H9 (cell line): ENCODE results near the gene CRHR1. TPM values are rescaled to one million over a fixed set of nuclear protein-coding genes. Genes with fewer than 3 reads are reported as not detected.

Source experiments
- DNase-seq: peaks from one replicate; pipeline ENCODE4 v3.0.0-alpha.2; 2017
- H2AFZ ChIP-seq: one replicate; pipeline ENCODE4 v1.6.1; 2013; ENCODE audit warnings: mild to moderate bottlenecking, low read length, control low read depth, moderate library complexity
- H2AK5ac ChIP-seq: 2 replicates; pipeline ENCODE4 v1.6.1; 2013; ENCODE audit warnings: low read length, control low read depth, mixed read lengths; ENCODE audit not compliant: insufficient read length
- H2BK120ac ChIP-seq: one replicate; pipeline ENCODE4 v1.6.1; 2013; ENCODE audit warnings: low read depth, mild to moderate bottlenecking, low read length, control low read depth, inconsistent platforms; ENCODE audit not compliant: poor library complexity, severe bottlenecking
- H2BK12ac ChIP-seq: 2 replicates; pipeline ENCODE4 v1.6.1; 2013; ENCODE audit warnings: low read length, control low read depth, mixed read lengths, low read depth; ENCODE audit not compliant: insufficient read length
- H2BK15ac ChIP-seq: 2 replicates; pipeline ENCODE4 v1.6.1; 2013; ENCODE audit warnings: low read depth, low read length, control low read depth
- H2BK20ac ChIP-seq: one replicate; pipeline ENCODE4 v1.6.1; 2013; ENCODE audit warnings: low read depth, mild to moderate bottlenecking, low read length, control low read depth, inconsistent platforms; ENCODE audit not compliant: poor library complexity, severe bottlenecking
- H2BK5ac ChIP-seq: 2 replicates; pipeline ENCODE4 v1.6.1; 2013; ENCODE audit warnings: low read length, control low read depth, mixed read lengths; ENCODE audit not compliant: insufficient read length
- H3K14ac ChIP-seq: 2 replicates; pipeline ENCODE4 v1.6.1; 2013; ENCODE audit warnings: low read length, control low read depth; ENCODE audit not compliant: insufficient read depth
- H3K18ac ChIP-seq: 2 replicates; pipeline ENCODE4 v1.6.1; 2013; ENCODE audit warnings: low read depth, mild to moderate bottlenecking, mixed read lengths, low read length, control low read depth; ENCODE audit not compliant: insufficient read length
- H3K23ac ChIP-seq: 2 replicates; pipeline ENCODE4 v1.6.1; 2013; ENCODE audit warnings: low read length, control low read depth, mixed read lengths, low read depth; ENCODE audit not compliant: insufficient read length
- H3K23me2 ChIP-seq: 2 replicates; pipeline ENCODE4 v1.6.1; 2013; ENCODE audit warnings: low read depth, mild to moderate bottlenecking, mixed read lengths, low read length, control low read depth; ENCODE audit not compliant: insufficient read length, poor library complexity, severe bottlenecking
- H3K27ac ChIP-seq: 2 replicates; pipeline ENCODE4 v1.5.1; 2013; ENCODE audit warnings: low read length, control low read depth, mixed read lengths, low read depth; ENCODE audit not compliant: insufficient read length
- H3K27me3 ChIP-seq: 2 replicates; pipeline ENCODE4 v1.6.1; 2013; ENCODE audit warnings: low read length, control low read depth, inconsistent platforms; ENCODE audit not compliant: insufficient read depth
- H3K4ac ChIP-seq: 2 replicates; pipeline ENCODE4 v1.6.1; 2013; ENCODE audit warnings: low read depth, mild to moderate bottlenecking, control low read depth, inconsistent platforms, low read length, moderate library complexity
- H3K4me1 ChIP-seq: 2 replicates; pipeline ENCODE4 v1.6.1; 2013; ENCODE audit warnings: low read length, control low read depth, inconsistent platforms; ENCODE audit not compliant: insufficient read depth
- H3K4me2 ChIP-seq: 2 replicates; pipeline ENCODE4 v1.6.1; 2013; ENCODE audit warnings: low read length, control low read depth, mixed read lengths; ENCODE audit not compliant: insufficient read length, insufficient read depth
- H3K56ac ChIP-seq: 2 replicates; pipeline ENCODE4 v1.6.1; 2013; ENCODE audit warnings: low read depth, mild to moderate bottlenecking, mixed read lengths, low read length, control low read depth; ENCODE audit not compliant: insufficient read length
- H3K79me1 ChIP-seq: 2 replicates; pipeline ENCODE4 v1.6.1; 2013; ENCODE audit warnings: low read depth, mild to moderate bottlenecking, moderate library complexity, low read length, control low read depth, inconsistent platforms; ENCODE audit not compliant: insufficient read depth, poor library complexity, severe bottlenecking
- H3K79me2 ChIP-seq: 2 replicates; pipeline ENCODE4 v1.6.1; 2013; ENCODE audit warnings: low read length, control low read depth, inconsistent platforms; ENCODE audit not compliant: insufficient read depth
- H3K9ac ChIP-seq: 2 replicates; pipeline ENCODE4 v1.6.1; 2013; ENCODE audit warnings: low read length, control low read depth, mixed read lengths; ENCODE audit not compliant: insufficient read length; ENCODE audit errors: extremely low read depth
- H3K9me3 ChIP-seq: one replicate; pipeline ENCODE4 v1.6.1; 2013; ENCODE audit warnings: low read depth, low read length, inconsistent platforms; ENCODE audit not compliant: control insufficient read depth
- H3T11ph ChIP-seq: one replicate; pipeline ENCODE4 v1.6.1; 2013; ENCODE audit warnings: mild to moderate bottlenecking, low read length, control low read depth, inconsistent platforms
- H4K20me1 ChIP-seq: one replicate; pipeline ENCODE4 v1.6.1; 2013; ENCODE audit not compliant: control insufficient read depth, insufficient read length, insufficient read depth
- H4K5ac ChIP-seq: 2 replicates; pipeline ENCODE4 v1.6.1; 2013; ENCODE audit warnings: low read depth, mild to moderate bottlenecking, mixed read lengths, low read length, control low read depth; ENCODE audit not compliant: insufficient read length
- H4K8ac ChIP-seq: replicated peaks from 2 replicates; pipeline ENCODE4 v1.6.1; 2013; ENCODE audit warnings: low read length, control low read depth, mixed read lengths, low read depth; ENCODE audit not compliant: insufficient read length
- H4K91ac ChIP-seq: 2 replicates; pipeline ENCODE4 v1.6.1; 2013; ENCODE audit warnings: low read depth, mild to moderate bottlenecking, moderate library complexity, mixed read lengths, low read length, control low read depth; ENCODE audit not compliant: insufficient read length
- H3K27ac Mint-ChIP-seq, 3 experiments: 2 replicates in 2 of 3; 3 replicates in 1 of 3; pipeline ENCODE4 v1.8.0; 2020 to 2021; ENCODE audit warnings: mixed read lengths in 3 of 3, mild to moderate bottlenecking in 1 of 3, moderate library complexity in 1 of 3
- H3K27me3 Mint-ChIP-seq: 2 replicates; pipeline ENCODE4 v1.8.0; 2021; ENCODE audit warnings: low read depth, mild to moderate bottlenecking, moderate library complexity, mixed read lengths
- H3K36me3 Mint-ChIP-seq, 3 experiments: 2 replicates in 2 of 3; 3 replicates in 1 of 3; pipeline ENCODE4 v1.8.0; 2020 to 2021; ENCODE audit warnings: low read depth in 3 of 3, mixed read lengths in 3 of 3; ENCODE audit not compliant: insufficient read depth in 1 of 3
- H3K4me1 Mint-ChIP-seq, 2 experiments: 2 replicates each; pipeline ENCODE4 v1.8.0; 2020; ENCODE audit warnings: mixed read lengths in 2 of 2
- H3K4me3 Mint-ChIP-seq, 2 experiments: 2 replicates in 1 of 2; 3 replicates in 1 of 2; pipeline ENCODE4 v1.8.0; 2020 to 2021; ENCODE audit warnings: mild to moderate bottlenecking in 2 of 2, mixed read lengths in 2 of 2, moderate library complexity in 1 of 2
- H3K9me3 Mint-ChIP-seq, 2 experiments: 2 replicates in 1 of 2; 3 replicates in 1 of 2; pipeline ENCODE4 v1.8.0; 2020; ENCODE audit warnings: mild to moderate bottlenecking in 2 of 2, mixed read lengths in 2 of 2, moderate library complexity in 1 of 2
- CTCF ChIP-seq: fragments of 200-600 bp; sonication (generic); conservative IDR thresholded peaks from 3 replicates; pipeline ENCODE4 v1.8.0; 2021; ENCODE audit warnings: antibody characterized with exemption, mild to moderate bottlenecking
- WGBS: extraction: QIAGEN DNeasy Blood & Tissue Kit; methylation state at CpG from one replicate; pipeline ENCODE4 v1.1.7; 2013; ENCODE audit warnings: missing lambda C conversion rate, low lambda C conversion rate, mixed read lengths; ENCODE audit not compliant: insufficient read length; ENCODE audit errors: extremely low coverage; 5-methylcytosine and 5-hydroxymethylcytosine counted together
- total RNA-seq: library from RNA; stranded (reverse); gene quantifications from 2 replicates; pipeline ENCODE4 v1.2.1, GENCODE V29; 2021

Gene CRHR1
- total RNA-seq, 1 experiment from 2014 or later: 0.52 TPM

GRCh38 chr17:45821147-45821546, 37.0 kb downstream of the CRHR1 start:
- Histone ChIP-seq H2BK15ac (no peak overlapping the region), H4K91ac (no peak overlapping the region), H2BK12ac (no peak overlapping the region), H3K9me3 (no peaks in the 10 kb centered on the region), H3K4me1 (no peaks in the 10 kb centered on the region), H2BK5ac (no peak overlapping the region), H3K4me2 (no peak overlapping the region), H4K20me1 (no peaks in the 10 kb centered on the region), H3K79me2 (no peaks in the 10 kb centered on the region), H3T11ph (no peak overlapping the region), H4K5ac (no peak overlapping the region), H3K4ac (no peak overlapping the region), H2AK5ac (no peak overlapping the region), H3K27ac (no peak overlapping the region), H3K23ac (no peak overlapping the region), H4K8ac (no peak overlapping the region), H3K18ac (no peak overlapping the region), H3K27me3 (no peaks in the 10 kb centered on the region), H2AFZ (no peak overlapping the region), H3K9ac (no peak overlapping the region), H2BK120ac (no peak overlapping the region), H3K14ac (no peak overlapping the region), H3K79me1 (no peaks in the 10 kb centered on the region), H3K56ac (no peak overlapping the region), H2BK20ac (no peak overlapping the region), H3K23me2 (no peaks in the 10 kb centered on the region)
- no peak for DNase-seq
- no CpG with 5 or more reads among the region's 9 CpGs for WGBS
- Mint-ChIP-seq H3K4me3 (no peak overlapping the region), H3K27ac (no peak overlapping the region), H3K9me3 (no peaks in the 10 kb centered on the region), H3K4me1 (peaks cover 0 to 13% of the 10 kb centered on the region in 2 experiments; a peak in 1 of 4 replicates), H3K36me3 (no peaks in the 10 kb centered on the region; a peak in 1 of 7 replicates), H3K27me3 (peaks cover 12% of the 10 kb centered on the region)
- no peak for TF ChIP-seq CTCF
